VCaP (cell line): ENCODE results near the gene LY86.

ENCODE experiments used
- H3K27ac ChIP-seq: fragments of 450-650 bp; 2 replicates; pipeline ENCODE4 v1.5.1; 2017
- TF ChIP-seq, protein P1 (sequence below): fragments of 450-650 bp; conservative IDR thresholded peaks from 2 replicates; pipeline ENCODE4 v1.5.1; 2017; ENCODE audit warnings: mild to moderate bottlenecking, moderate library complexity

LY86 gene

GRCh38 chr6:6631053-6631452 is 42.5 kb downstream of the LY86 start:
- H3K27ac ChIP-seq: no peak overlapping the region
- TF ChIP-seq, protein P1, sequence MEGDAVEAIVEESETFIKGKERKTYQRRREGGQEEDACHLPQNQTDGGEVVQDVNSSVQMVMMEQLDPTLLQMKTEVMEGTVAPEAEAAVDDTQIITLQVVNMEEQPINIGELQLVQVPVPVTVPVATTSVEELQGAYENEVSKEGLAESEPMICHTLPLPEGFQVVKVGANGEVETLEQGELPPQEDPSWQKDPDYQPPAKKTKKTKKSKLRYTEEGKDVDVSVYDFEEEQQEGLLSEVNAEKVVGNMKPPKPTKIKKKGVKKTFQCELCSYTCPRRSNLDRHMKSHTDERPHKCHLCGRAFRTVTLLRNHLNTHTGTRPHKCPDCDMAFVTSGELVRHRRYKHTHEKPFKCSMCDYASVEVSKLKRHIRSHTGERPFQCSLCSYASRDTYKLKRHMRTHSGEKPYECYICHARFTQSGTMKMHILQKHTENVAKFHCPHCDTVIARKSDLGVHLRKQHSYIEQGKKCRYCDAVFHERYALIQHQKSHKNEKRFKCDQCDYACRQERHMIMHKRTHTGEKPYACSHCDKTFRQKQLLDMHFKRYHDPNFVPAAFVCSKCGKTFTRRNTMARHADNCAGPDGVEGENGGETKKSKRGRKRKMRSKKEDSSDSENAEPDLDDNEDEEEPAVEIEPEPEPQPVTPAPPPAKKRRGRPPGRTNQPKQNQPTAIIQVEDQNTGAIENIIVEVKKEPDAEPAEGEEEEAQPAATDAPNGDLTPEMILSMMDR: no peak

GRCh38 chr6:6631534-6632276 is 43.2 kb downstream of the LY86 start:
- no peak overlapping the region for H3K27ac ChIP-seq
- TF ChIP-seq, protein P1: no peak

DNA sequence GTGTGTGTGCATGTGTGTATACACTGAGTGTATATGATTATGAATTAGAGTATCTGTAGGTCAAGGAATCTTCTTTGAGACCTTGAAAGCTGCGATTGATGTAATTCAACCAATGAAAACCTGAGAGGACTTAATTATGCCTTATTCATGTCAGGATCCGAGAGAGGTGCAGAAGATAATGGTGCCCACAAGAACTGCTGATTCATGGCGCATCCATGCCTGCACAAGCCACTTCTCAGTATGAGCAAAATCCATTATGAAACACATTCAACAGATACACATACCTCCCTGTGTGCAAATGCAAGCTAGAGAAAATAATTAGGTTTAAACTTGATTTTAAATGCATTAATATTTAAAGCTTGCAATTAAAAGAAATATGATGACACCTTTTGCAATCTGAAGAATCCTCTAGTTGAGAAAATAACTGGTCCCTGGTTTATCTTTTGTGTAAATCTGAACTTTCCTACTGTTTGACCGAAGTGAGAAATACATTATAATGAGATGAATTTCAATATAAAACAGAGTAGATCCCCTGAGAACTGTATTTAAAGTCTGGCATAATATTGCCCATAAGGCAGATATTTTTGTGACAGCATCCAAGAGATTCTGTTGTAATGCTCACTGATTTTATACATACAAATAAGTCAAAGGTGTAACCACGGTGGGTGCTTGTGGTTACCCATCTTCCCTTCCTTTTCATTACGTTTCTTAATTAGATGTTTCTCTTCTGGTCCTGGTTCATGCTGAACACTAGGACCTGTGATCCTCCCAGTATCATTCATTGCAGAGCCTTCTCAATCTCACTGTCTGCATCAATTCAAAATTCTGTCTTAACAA is 45.6 kb downstream of the LY86 start:
- TF ChIP-seq, protein P1: no peak
- no peak overlapping the region for H3K27ac ChIP-seq

GRCh38 chr6:6634735-6635075 is 46.2 kb downstream of the LY86 start:
- TF ChIP-seq, protein P1: no peak
- H3K27ac ChIP-seq: no peak overlapping the region

DNA sequence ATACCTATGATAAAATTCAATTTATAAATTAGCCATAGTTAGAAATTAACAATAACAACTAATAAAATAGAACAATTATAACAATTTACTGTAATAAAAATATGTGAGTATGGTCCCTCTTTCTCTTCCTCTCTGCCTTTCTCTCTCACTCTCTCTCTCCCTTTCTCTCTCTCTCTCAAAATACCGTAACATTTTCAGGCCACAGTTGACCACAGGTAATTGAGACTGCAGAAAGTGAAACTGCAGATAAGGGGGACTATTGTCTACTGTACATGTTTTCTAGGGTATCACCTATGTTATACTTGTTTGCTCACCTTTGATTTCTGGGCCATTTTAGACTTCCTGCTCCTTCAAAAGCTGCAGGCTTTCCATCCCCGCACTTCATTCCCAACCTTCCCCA is 46.8 kb downstream of the LY86 start:
- TF ChIP-seq, protein P1: no peak
- H3K27ac ChIP-seq: no peak overlapping the region

GRCh38 chr6:6635869-6636268 is 47.3 kb downstream of the LY86 start:
- no peak overlapping the region for H3K27ac ChIP-seq
- TF ChIP-seq, protein P1: no peak

DNA sequence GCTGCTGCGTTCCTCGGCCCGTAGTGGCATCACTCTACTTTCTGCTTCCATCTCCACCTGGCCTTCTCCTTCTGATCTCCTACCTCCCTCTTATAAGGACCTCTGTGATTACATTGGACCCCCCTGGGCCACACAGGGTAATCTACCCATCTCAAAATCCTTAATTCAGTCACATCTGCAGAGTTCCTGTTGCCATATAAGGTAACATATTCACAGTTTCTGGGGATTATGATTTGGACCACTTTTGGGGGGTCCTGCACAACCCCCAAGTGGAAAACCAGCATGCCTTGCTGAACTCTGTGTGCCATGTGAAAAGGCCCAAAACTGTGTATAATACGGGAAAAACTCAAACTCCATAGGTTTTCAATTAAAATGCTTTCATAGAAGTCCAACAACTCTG is 51.1 kb downstream of the LY86 start:
- H3K27ac ChIP-seq: no peak overlapping the region
- TF ChIP-seq, protein P1: no peak
